Trophoblast cell (in vitro differentiated cells and primary cell): Measurements from ENCODE around the gene SLC35G6.

Experiments
- DNase-seq, 2 donors: peaks; one replicate each; pipeline ENCODE4 v3.0.0-alpha.2; 2016
- H2AFZ ChIP-seq: 2 replicates; pipeline ENCODE4 v1.6.1; 2013; ENCODE audit warnings: low read length, moderate library complexity, mild to moderate bottlenecking; ENCODE audit not compliant: insufficient read depth, poor library complexity
- H2AK5ac ChIP-seq: 2 replicates; pipeline ENCODE4 v1.6.1; 2013; ENCODE audit warnings: mild to moderate bottlenecking, low read length
- H2BK120ac ChIP-seq: 2 replicates; pipeline ENCODE4 v1.6.1; 2013; ENCODE audit warnings: low read length, mild to moderate bottlenecking, moderate library complexity; ENCODE audit not compliant: insufficient read depth, poor library complexity
- H2BK12ac ChIP-seq: 2 replicates; pipeline ENCODE4 v1.6.1; 2013; ENCODE audit warnings: mild to moderate bottlenecking, low read length, moderate library complexity
- H2BK5ac ChIP-seq: 2 replicates; pipeline ENCODE4 v1.6.1; 2013; ENCODE audit warnings: low read length, low read depth, moderate library complexity, mild to moderate bottlenecking; ENCODE audit not compliant: poor library complexity
- H3K14ac ChIP-seq: 2 replicates; pipeline ENCODE4 v1.6.1; 2013; ENCODE audit warnings: mild to moderate bottlenecking, low read length
- H3K18ac ChIP-seq: 2 replicates; pipeline ENCODE4 v1.6.1; 2013; ENCODE audit warnings: mild to moderate bottlenecking, low read length
- H3K23ac ChIP-seq: 2 replicates; pipeline ENCODE4 v1.6.1; 2013; ENCODE audit warnings: low read length
- H3K27ac ChIP-seq: 2 replicates; pipeline ENCODE4 v1.5.1; 2013; ENCODE audit warnings: low read depth, mild to moderate bottlenecking, inconsistent platforms, low read length, moderate library complexity
- H3K27me3 ChIP-seq: 2 replicates; pipeline ENCODE4 v1.6.1; 2013; ENCODE audit warnings: inconsistent platforms, mild to moderate bottlenecking, low read length, moderate library complexity; ENCODE audit not compliant: insufficient read depth
- H3K36me3 ChIP-seq, 2 experiments: 1 replicate in 1 of 2; 2 replicates in 1 of 2; pipeline ENCODE4 v1.6.1; 2013; ENCODE audit warnings: low read length in 2 of 2, mild to moderate bottlenecking in 2 of 2, moderate library complexity in 1 of 2; ENCODE audit not compliant: insufficient read depth in 2 of 2, control insufficient read depth in 1 of 2
- H3K4ac ChIP-seq: 2 replicates; pipeline ENCODE4 v1.6.1; 2013; ENCODE audit warnings: low read depth, mild to moderate bottlenecking, low read length, moderate library complexity
- H3K4me1 ChIP-seq, 2 experiments: 1 replicate in 1 of 2; 2 replicates in 1 of 2; pipeline ENCODE4 v1.6.1; 2013; ENCODE audit warnings: low read length in 2 of 2, mild to moderate bottlenecking in 2 of 2, moderate library complexity in 1 of 2; ENCODE audit not compliant: insufficient read depth in 2 of 2, control insufficient read depth in 1 of 2
- H3K4me2 ChIP-seq: 2 replicates; pipeline ENCODE4 v1.6.1; 2013; ENCODE audit warnings: inconsistent platforms, mild to moderate bottlenecking, low read length, moderate library complexity
- H3K4me3 ChIP-seq: 2 replicates; pipeline ENCODE4 v1.5.1; 2013; ENCODE audit warnings: mild to moderate bottlenecking, low read depth, low read length, inconsistent platforms
- H3K79me1 ChIP-seq: one replicate; pipeline ENCODE4 v1.6.1; 2013; ENCODE audit warnings: low read length
- H3K79me2 ChIP-seq: 2 replicates; pipeline ENCODE4 v1.6.1; 2013; ENCODE audit warnings: low read length, mild to moderate bottlenecking; ENCODE audit not compliant: control insufficient read depth, insufficient read depth, poor library complexity
- H3K9ac ChIP-seq: 2 replicates; pipeline ENCODE4 v1.6.1; 2013; ENCODE audit warnings: mild to moderate bottlenecking, low read length
- H3K9me3 ChIP-seq: 2 replicates; pipeline ENCODE4 v1.6.1; 2013; ENCODE audit warnings: low read depth, mild to moderate bottlenecking, control low read depth, inconsistent platforms, low read length; ENCODE audit not compliant: insufficient read depth
- H4K12ac ChIP-seq: 2 replicates; pipeline ENCODE4 v1.6.1; 2013; ENCODE audit warnings: low read depth, mild to moderate bottlenecking, low read length, moderate library complexity
- H4K8ac ChIP-seq: 2 replicates; pipeline ENCODE4 v1.6.1; 2013; ENCODE audit warnings: low read depth, mild to moderate bottlenecking, low read length, moderate library complexity
- H4K91ac ChIP-seq: one replicate; pipeline ENCODE4 v1.6.1; 2013; ENCODE audit warnings: low read depth, mild to moderate bottlenecking, low read length, moderate library complexity
- WGBS: extraction: QIAGEN DNeasy Blood & Tissue Kit; methylation state at CpG from one replicate; pipeline ENCODE4 v1.1.7; 2013; ENCODE audit warnings: missing lambda C conversion rate; ENCODE audit not compliant: insufficient read length, insufficient coverage; ENCODE audit errors: extremely low coverage; 5-methylcytosine and 5-hydroxymethylcytosine counted together

Gene SLC35G6

DNA sequence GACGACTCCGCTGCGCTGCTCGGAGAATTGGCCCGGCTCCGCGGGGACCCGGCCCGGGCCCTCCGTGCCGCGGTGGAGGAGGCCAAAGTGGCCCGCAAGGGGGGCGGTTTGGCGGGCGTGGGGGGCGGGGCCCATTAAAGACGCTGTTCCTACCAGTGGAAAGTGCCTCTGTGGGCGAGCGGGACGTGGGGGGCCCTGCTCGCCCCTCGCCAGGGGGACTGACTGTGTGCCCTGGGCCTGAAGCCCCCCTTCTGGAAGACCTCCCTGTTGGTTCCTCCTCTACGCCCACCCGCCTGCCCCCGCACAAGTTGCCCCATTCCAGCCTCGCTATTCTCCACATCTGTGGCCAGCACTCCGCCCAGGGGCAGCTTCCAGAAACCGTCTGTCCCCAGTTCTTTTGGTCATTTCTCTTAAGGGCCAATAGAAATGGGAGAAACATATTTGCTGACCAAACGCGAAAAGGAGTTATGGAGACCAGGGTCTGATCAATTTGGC lies 43.8 kb upstream of the SLC35G6 start:
- peaks cover 18% of the 10 kb centered on the region for H3K27me3 ChIP-seq
- H3K79me2 ChIP-seq, result peaks cover 4% of the 10 kb centered on the region
- no peaks in the 10 kb centered on the region for H3K36me3 ChIP-seq
- peak overlapping the region; percentile 68 for H2AFZ ChIP-seq
- no peak overlapping the region for H3K4me3 ChIP-seq
- no peak overlapping the region for H3K23ac ChIP-seq
- WGBS, result no CpG with 5 or more reads among the region's 31 CpGs
- peak overlapping the region; percentile 38 for H3K18ac ChIP-seq
- peak overlapping the region; percentile 22 for H4K91ac ChIP-seq
- peaks cover 18% of the 10 kb centered on the region for H3K79me1 ChIP-seq
- H4K12ac ChIP-seq, result no peak overlapping the region
- peak overlapping the region; percentile 94 for H3K4me2 ChIP-seq
- no peak overlapping the region for H2BK5ac ChIP-seq
- no peak overlapping the region for H2BK12ac ChIP-seq
- H2AK5ac ChIP-seq, result peak overlapping the region; percentile 32
- H3K9me3 ChIP-seq, result peaks cover 2% of the 10 kb centered on the region
- no peak overlapping the region for H3K4ac ChIP-seq
- no peak overlapping the region for H3K27ac ChIP-seq
- DNase-seq, result no peak
- H2BK120ac ChIP-seq, result no peak overlapping the region
- no peak overlapping the region for H3K14ac ChIP-seq
- H4K8ac ChIP-seq, result no peak overlapping the region
- peaks cover 25 to 33% of the 10 kb centered on the region in 2 experiments for H3K4me1 ChIP-seq
- no peak overlapping the region for H3K9ac ChIP-seq

DNA sequence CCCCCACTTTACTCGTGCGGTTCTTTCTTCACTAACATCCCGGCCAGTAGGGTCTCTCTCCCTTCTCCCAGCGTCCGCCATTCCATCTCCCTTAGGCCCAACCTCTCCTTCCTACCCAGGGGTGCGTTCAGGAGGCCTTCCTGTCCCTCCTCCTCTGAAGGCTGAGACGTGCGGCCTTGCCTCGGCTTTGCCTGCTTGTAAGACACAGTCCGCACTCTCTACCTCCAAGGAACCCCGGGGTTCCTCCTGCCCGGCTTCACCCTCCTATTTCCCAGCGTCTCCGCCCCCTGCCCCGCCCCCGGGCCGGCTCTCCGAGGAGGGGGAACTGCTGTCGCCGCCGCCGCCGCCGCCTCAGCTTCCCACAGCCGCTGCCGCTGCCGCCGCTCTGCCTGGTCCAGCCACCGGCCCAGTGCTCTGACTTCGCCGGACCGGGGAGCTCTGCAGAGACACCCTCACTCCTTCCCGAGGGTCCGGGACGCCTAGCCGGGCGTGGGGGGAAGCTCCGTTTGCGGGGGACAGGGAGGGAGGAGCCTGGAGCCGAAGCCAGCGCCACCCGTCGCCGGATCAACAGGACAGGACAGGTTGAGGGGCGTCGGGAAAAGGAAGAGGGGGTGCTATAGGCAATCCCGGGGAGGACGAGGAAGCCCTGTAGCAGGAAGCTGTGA lies 43.2 kb upstream of the SLC35G6 start:
- peaks cover 18% of the 10 kb centered on the region for H3K27me3 ChIP-seq
- no peak overlapping the region for H3K23ac ChIP-seq
- no CpG with 5 or more reads among the region's 48 CpGs for WGBS
- no peak overlapping the region for H3K14ac ChIP-seq
- peak overlapping the region; percentile 94 for H3K4me2 ChIP-seq
- peaks cover 18% of the 10 kb centered on the region for H3K79me1 ChIP-seq
- peak overlapping the region; percentile 60 for H3K4me3 ChIP-seq
- H2BK120ac ChIP-seq, result no peak overlapping the region
- H3K9me3 ChIP-seq, result peaks cover 2% of the 10 kb centered on the region
- H3K36me3 ChIP-seq, result no peaks in the 10 kb centered on the region
- no peak overlapping the region for H4K91ac ChIP-seq
- H3K27ac ChIP-seq, result no peak overlapping the region
- H3K18ac ChIP-seq, result peak overlapping the region; percentile 19
- H4K12ac ChIP-seq, result no peak overlapping the region
- H3K79me2 ChIP-seq, result peaks cover 4% of the 10 kb centered on the region
- H2AK5ac ChIP-seq, result no peak overlapping the region
- peak overlapping the region; percentile 30 for H3K9ac ChIP-seq
- peaks cover 25 to 33% of the 10 kb centered on the region in 2 experiments for H3K4me1 ChIP-seq
- H4K8ac ChIP-seq, result peak overlapping the region; percentile 3
- no peak overlapping the region for H2BK5ac ChIP-seq
- no peak overlapping the region for H2BK12ac ChIP-seq
- DNase-seq, result peak in 1 of 2 donors; percentile 30
- H3K4ac ChIP-seq, result peak overlapping the region; percentile 28
- H2AFZ ChIP-seq, result peak overlapping the region; percentile 6

DNA sequence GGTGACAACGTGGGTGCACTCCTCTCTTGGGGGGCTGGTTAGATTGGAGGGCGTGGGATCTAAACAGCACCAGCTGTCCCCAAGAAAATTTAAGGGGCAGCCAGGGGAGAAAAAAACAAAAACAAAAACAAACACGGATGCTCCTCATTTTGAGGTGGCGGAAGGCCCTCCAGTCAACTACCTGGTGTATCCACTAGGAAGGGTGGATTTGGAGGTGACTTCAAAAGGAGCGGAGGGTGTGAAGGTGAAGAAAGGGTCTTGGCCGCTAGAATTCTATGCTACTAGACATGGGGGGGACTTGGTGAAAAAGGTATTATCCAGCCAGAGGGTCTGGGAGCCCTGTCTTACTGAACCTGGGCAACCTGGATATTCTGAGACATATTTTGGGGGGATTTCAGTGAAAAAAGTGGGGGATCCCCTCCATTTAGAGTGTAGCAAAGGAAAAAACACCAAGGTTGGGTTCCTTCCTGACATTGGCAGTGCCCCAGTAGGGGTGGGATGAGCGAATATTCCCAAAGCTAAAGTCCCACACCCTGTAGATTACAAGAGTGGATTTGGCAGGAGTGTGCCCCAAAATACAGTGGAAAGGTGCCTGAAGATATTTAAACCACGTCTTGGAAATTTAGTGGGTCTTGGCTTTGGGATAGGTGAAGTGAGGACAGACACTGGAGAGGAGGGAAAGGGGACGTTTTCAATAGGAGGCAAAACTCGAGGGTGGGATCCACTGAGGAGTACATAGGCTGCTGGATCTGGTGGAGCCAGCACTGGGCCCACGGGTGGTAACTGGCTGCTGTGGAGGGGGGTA lies 42.4 kb upstream of the SLC35G6 start:
- H3K9me3 ChIP-seq, result peaks cover 2% of the 10 kb centered on the region
- H3K4me3 ChIP-seq, result peak overlapping the region; percentile 60
- no peak overlapping the region for H4K8ac ChIP-seq
- H2AK5ac ChIP-seq, result no peak overlapping the region
- no peak overlapping the region for H4K12ac ChIP-seq
- DNase-seq, result no peak
- H3K18ac ChIP-seq, result no peak overlapping the region
- H3K36me3 ChIP-seq, result no peaks in the 10 kb centered on the region
- H2BK12ac ChIP-seq, result no peak overlapping the region
- H3K14ac ChIP-seq, result no peak overlapping the region
- no peak overlapping the region for H2BK120ac ChIP-seq
- peaks cover 18% of the 10 kb centered on the region for H3K27me3 ChIP-seq
- peaks cover 18% of the 10 kb centered on the region for H3K79me1 ChIP-seq
- no CpG with 5 or more reads among the region's 11 CpGs for WGBS
- no peak overlapping the region for H3K23ac ChIP-seq
- peaks cover 25 to 33% of the 10 kb centered on the region in 2 experiments for H3K4me1 ChIP-seq
- peak overlapping the region; percentile 11 for H3K9ac ChIP-seq
- H3K4me2 ChIP-seq, result peak overlapping the region; percentile 94
- H3K4ac ChIP-seq, result no peak overlapping the region
- no peak overlapping the region for H4K91ac ChIP-seq
- H2AFZ ChIP-seq, result no peak overlapping the region
- peaks cover 4% of the 10 kb centered on the region for H3K79me2 ChIP-seq
- H2BK5ac ChIP-seq, result no peak overlapping the region
- H3K27ac ChIP-seq, result no peak overlapping the region

DNA sequence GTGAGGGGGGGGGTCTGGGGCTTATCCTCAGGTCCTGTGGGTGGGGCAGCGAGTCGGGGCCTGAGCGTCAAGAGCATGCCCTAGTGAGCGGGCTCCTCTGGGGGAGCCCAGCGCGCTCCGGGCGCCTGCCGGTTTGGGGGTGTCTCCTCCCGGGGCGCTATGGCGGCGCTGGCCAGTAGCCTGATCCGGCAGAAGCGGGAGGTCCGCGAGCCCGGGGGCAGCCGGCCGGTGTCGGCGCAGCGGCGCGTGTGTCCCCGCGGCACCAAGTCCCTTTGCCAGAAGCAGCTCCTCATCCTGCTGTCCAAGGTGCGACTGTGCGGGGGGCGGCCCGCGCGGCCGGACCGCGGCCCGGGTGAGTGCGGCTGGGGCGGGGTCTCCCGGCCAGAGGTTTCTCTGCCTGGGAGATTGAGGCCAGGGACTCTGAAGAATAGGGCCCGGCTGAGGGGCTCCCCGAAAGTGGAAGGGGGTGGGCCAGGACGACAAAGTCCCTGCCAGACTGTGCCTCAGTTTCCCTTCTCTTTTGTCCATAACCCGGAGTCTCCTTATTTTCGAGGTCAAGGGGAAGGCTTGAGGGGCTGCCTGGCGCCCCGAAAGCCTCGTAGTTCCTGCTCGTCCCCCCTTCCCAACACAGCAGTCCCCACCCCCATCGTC lies 41.7 kb upstream of the SLC35G6 start, which contains the start of gene FGF11:
FGF11 (plus strand) TSS at position 51 of the 651 bp plus-strand sequence; CDS start at position 160, 109 bp downstream.
- Histone ChIP-seq H3K79me2 (peaks cover 4% of the 10 kb centered on the region), H3K27ac (no peak within 1 kb of the TSS), H2AFZ (peak within 1 kb of the TSS; percentile 48)

More for the DNA sequence above, 41.7 kb upstream of the SLC35G6 start, which contains the start of gene FGF11:
- Histone ChIP-seq H2BK120ac (peak within 1 kb of the TSS; percentile 20), H2BK12ac (no peak within 1 kb of the TSS), H3K36me3 (no peaks in the 10 kb centered on the region), H4K91ac (peak within 1 kb of the TSS; percentile 29), H3K9me3 (peaks cover 2% of the 10 kb centered on the region), H4K12ac (peak within 1 kb of the TSS; percentile 12), H3K4ac (no peak within 1 kb of the TSS), H3K9ac (peak within 1 kb of the TSS; percentile 62), H3K27me3 (peaks cover 18% of the 10 kb centered on the region), H3K4me1 (peaks cover 25 to 33% of the 10 kb centered on the region in 2 experiments), H3K23ac (no peak within 1 kb of the TSS), H3K4me3 (peak within 1 kb of the TSS; percentile 74), H2BK5ac (no peak within 1 kb of the TSS), H2AK5ac (no peak within 1 kb of the TSS), H3K18ac (peak within 1 kb of the TSS; percentile 67), H3K14ac (peak within 1 kb of the TSS; percentile 33), H4K8ac (peak within 1 kb of the TSS; percentile 77), H3K4me2 (peak within 1 kb of the TSS; percentile 94), H3K79me1 (peaks cover 18% of the 10 kb centered on the region)
- no peak for DNase-seq
- WGBS, result no CpG with 5 or more reads among the region's 50 CpGs
